Activated CD8-positive, alpha-beta T cell treated with anti-CD3 and anti-CD28 coated beads for 36 hours (primary cell): Measurements from ENCODE around the gene GEMIN4. TPM values are rescaled to one million over a fixed set of nuclear protein-coding genes. Genes with fewer than 3 reads are reported as not detected.
"Not testable (repeated sequence)": the region's sequence is repeated elsewhere in the genome, so short reads cannot be mapped to it uniquely, and the experiment has no call there.

ENCODE experiments used
- ATAC-seq: fragments of 200-7000 bp; cut with Tn5 transposase; one replicate; pipeline ENCODE4 v1.10.0; 2021; ENCODE audit warnings: mild to moderate bottlenecking, moderate library complexity
- CTCF ChIA-PET: fragments of 350-600 bp; sonication (Branson Sonifier 250); formaldehyde crosslinking; loops from one replicate; lab custom pipeline; 2021; ENCODE audit warnings: antibody characterized with exemption; lab: Charles Lee
- POLR2A ChIA-PET: fragments of 350-600 bp; sonication (Branson Sonifier 250); formaldehyde crosslinking; loops from one replicate; lab custom pipeline; 2021; ENCODE audit warnings: antibody characterized with exemption; lab: Charles Lee
- DNase-seq: peaks from one replicate; pipeline ENCODE4 v3.0.0-alpha.2; 2020
- H3K27ac Mint-ChIP-seq: one replicate; pipeline ENCODE4 v1.8.0; 2021; ENCODE audit warnings: mild to moderate bottlenecking, mixed read lengths
- H3K27me3 Mint-ChIP-seq: one replicate; pipeline ENCODE4 v1.8.0; 2021; ENCODE audit warnings: mixed read lengths
- H3K36me3 Mint-ChIP-seq: one replicate; pipeline ENCODE4 v1.8.0; 2021; ENCODE audit warnings: low read depth, mixed read lengths
- H3K4me1 Mint-ChIP-seq: one replicate; pipeline ENCODE4 v1.8.0; 2021; ENCODE audit warnings: low read depth, mixed read lengths
- H3K4me3 Mint-ChIP-seq: one replicate; pipeline ENCODE4 v1.8.0; 2021; ENCODE audit warnings: mild to moderate bottlenecking, moderate library complexity, mixed read lengths
- H3K9me3 Mint-ChIP-seq: one replicate; pipeline ENCODE4 v1.8.0; 2021; ENCODE audit warnings: mixed read lengths
- intact Hi-C: fragments of 100-400 bp; cut with micrococcal nuclease; formaldehyde crosslinking; loops from one replicate; pipeline ENCODE4 v1.10.0; 2022
- total RNA-seq, 2 experiments: library from RNA; stranded (reverse); gene quantifications; one replicate each; pipeline ENCODE4 v1.2.3, GENCODE V29; 2021
- TF ChIP-seq, protein P1 (sequence below): fragments of 200-600 bp; IDR thresholded peaks from one replicate; pipeline ENCODE4 v1.8.0; 2022; ENCODE audit warnings: antibody characterized with exemption, mild to moderate bottlenecking

GEMIN4 gene
- total RNA-seq, 2 experiments from 2014 or later: 52.8 to 55.8 TPM

DNA sequence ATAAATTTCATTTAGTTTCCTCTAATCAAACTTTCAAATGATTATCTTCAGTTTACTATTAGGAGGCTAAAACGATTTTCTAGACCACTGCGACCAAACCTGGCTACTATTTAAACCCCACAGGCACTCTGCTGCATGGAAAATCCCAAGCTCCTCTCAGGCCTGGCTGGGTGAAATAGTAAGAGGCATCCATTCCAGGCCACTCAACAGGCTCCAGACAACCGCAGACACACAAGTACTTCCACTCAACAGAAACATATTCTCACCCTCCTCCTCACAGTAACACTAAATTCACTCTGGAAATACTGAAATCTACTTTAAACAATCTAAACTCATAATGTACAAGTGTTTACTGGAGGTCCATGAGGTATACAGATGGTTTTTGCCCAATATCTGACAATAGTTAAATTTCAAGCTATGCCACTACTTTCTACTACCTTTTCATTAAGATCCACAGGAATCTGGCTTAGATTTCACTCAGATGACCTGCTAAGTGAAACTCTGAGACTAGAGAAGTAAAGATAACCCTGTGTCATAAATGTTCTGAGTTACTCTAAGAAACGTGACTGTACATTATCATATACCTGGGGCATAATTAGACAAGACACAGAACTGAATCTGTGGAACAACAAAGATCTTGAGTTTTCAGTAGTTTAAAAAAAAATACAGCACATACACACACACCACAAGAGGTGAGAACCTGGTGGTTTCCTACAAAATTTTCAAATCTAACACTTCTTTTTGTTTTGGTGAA lies 47.8 kb downstream of the GEMIN4 start:
- ChIA-PET POLR2A (interaction anchor here (1.2 to 1.3 kb wide), 2 partner anchors 10 to 292 kb away, joined by 3 to 4 read pairs; partner anchors contain the start of gene VPS53), CTCF (interaction anchor here (1.0 to 12.3 kb wide), 4 partner anchors 17 to 293 kb away, joined by 3 to 162 read pairs (median 3); a partner anchor contains a TSS)
- intact Hi-C loops: loop anchor here (5.0 kb wide), 1 partner anchor 292 kb away; a partner anchor contains a TSS
- ATAC-seq (no peak), DNase-seq (no peak)
- TF ChIP-seq, protein P1, sequence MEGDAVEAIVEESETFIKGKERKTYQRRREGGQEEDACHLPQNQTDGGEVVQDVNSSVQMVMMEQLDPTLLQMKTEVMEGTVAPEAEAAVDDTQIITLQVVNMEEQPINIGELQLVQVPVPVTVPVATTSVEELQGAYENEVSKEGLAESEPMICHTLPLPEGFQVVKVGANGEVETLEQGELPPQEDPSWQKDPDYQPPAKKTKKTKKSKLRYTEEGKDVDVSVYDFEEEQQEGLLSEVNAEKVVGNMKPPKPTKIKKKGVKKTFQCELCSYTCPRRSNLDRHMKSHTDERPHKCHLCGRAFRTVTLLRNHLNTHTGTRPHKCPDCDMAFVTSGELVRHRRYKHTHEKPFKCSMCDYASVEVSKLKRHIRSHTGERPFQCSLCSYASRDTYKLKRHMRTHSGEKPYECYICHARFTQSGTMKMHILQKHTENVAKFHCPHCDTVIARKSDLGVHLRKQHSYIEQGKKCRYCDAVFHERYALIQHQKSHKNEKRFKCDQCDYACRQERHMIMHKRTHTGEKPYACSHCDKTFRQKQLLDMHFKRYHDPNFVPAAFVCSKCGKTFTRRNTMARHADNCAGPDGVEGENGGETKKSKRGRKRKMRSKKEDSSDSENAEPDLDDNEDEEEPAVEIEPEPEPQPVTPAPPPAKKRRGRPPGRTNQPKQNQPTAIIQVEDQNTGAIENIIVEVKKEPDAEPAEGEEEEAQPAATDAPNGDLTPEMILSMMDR: no peak
- Mint-ChIP-seq H3K27me3 (no peaks in the 10 kb centered on the region), H3K9me3 (no peaks in the 10 kb centered on the region), H3K36me3 (peaks cover 13% of the 10 kb centered on the region), H3K4me1 (peaks cover 15% of the 10 kb centered on the region), H3K4me3 (no peak overlapping the region), H3K27ac (peak overlapping the region; percentile 53)

- intact Hi-C loops: loop anchor here (5.0 kb wide), 1 partner anchor 291 kb away; a partner anchor contains a TSS
- no peaks in the 10 kb centered on the region for H3K27me3 Mint-ChIP-seq
- peaks cover 8% of the 10 kb centered on the region for H3K4me1 Mint-ChIP-seq
- CTCF ChIA-PET: interaction anchor here (1.0 to 12.3 kb wide), 3 partner anchors 19 to 292 kb away, joined by 3 to 162 read pairs (median 3); a partner anchor contains a TSS
- ATAC-seq (no peak), DNase-seq (no peak)
- H3K27ac Mint-ChIP-seq: no peak overlapping the region
- H3K9me3 Mint-ChIP-seq: no peaks in the 10 kb centered on the region
- POLR2A ChIA-PET: interaction anchor here (0.5 to 1.2 kb wide), 2 partner anchors 152 to 291 kb away, joined by 3 to 4 read pairs; no protein-coding TSS in a partner anchor
- peaks cover 9% of the 10 kb centered on the region for H3K36me3 Mint-ChIP-seq
- TF ChIP-seq, protein P1: no peak
- H3K4me3 Mint-ChIP-seq: no peak overlapping the region
Observed at GRCh38 chr17:703081-703875, 48.8 kb downstream of the GEMIN4 start.

- ChIA-PET CTCF (interaction anchor here (0.6 to 12.3 kb wide), 50 partner anchors 8 to 556 kb away, joined by 3 to 162 read pairs (median 4); partner anchors contain the start of genes GLOD4, MRM3 and TIMM22), POLR2A (interaction anchor here (0.9 kb wide), 1 partner anchor 288 kb away, joined by 3 read pairs; no protein-coding TSS in a partner anchor)
- H3K27ac Mint-ChIP-seq: no peak overlapping the region
- TF ChIP-seq, protein P1: peak; percentile 66
- DNase-seq: no peak
- intact Hi-C loops: loop anchor here (5.0 kb wide), 1 partner anchor 288 kb away; a partner anchor contains a TSS
- H3K4me1 Mint-ChIP-seq: peaks cover 4% of the 10 kb centered on the region
- no peaks in the 10 kb centered on the region for H3K9me3 Mint-ChIP-seq
- ATAC-seq: peak; percentile 62
- no peak overlapping the region for H3K4me3 Mint-ChIP-seq
- peaks cover 15% of the 10 kb centered on the region for H3K36me3 Mint-ChIP-seq
- H3K27me3 Mint-ChIP-seq: no peaks in the 10 kb centered on the region
Observed at GRCh38 chr17:700504-701094, 51.5 kb downstream of the GEMIN4 start.

DNA sequence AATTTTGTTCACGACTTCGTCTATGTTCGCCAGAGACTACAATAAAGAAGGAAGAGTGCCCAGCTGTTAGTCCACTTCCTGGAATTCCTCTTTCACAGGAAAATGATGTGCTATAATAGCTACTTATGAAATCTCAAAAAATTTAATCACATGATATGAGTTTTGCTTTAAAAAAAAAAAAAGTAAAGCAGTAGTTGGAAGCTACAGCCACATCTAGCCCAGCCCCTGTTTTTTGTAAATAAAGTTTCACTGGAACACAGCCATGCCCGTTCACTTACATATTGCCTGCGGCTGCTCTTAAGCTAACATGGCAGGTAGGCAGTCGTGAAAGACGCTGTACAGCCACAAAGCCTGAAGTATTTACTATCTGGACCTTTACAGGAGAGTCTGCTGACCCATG lies 52.7 kb downstream of the GEMIN4 start:
- intact Hi-C loops: no loop called here
- H3K9me3 Mint-ChIP-seq: no peaks in the 10 kb centered on the region
- CTCF ChIA-PET: interaction anchor here (0.6 to 12.3 kb wide), 22 partner anchors 11 to 554 kb away, joined by 3 to 162 read pairs (median 6); partner anchors contain the start of genes GLOD4, MRM3 and TIMM22
- no peak overlapping the region for H3K27ac Mint-ChIP-seq
- peaks cover 21% of the 10 kb centered on the region for H3K36me3 Mint-ChIP-seq
- TF ChIP-seq, protein P1: no peak
- H3K27me3 Mint-ChIP-seq: no peaks in the 10 kb centered on the region
- H3K4me3 Mint-ChIP-seq: no peak overlapping the region
- ATAC-seq (no peak), DNase-seq (no peak)
- POLR2A ChIA-PET: no interaction called here
- no peaks in the 10 kb centered on the region for H3K4me1 Mint-ChIP-seq

- intact Hi-C loops, H3K27me3 Mint-ChIP-seq, ATAC-seq, H3K9me3 Mint-ChIP-seq, DNase-seq, H3K4me3 Mint-ChIP-seq, H3K4me1 Mint-ChIP-seq, H3K27ac Mint-ChIP-seq: not testable (repeated sequence)
- ChIA-PET POLR2A (interaction anchor here (0.7 kb wide), 1 partner anchor 286 kb away, joined by 3 read pairs; no protein-coding TSS in a partner anchor), CTCF (interaction anchor here (1.0 to 12.3 kb wide), 6 partner anchors 9 to 312 kb away, joined by 3 to 162 read pairs (median 7); a partner anchor contains a TSS)
- H3K36me3 Mint-ChIP-seq: peaks cover 21% of the 10 kb centered on the region
Observed at GRCh38 chr17:698096-698495, 54.0 kb downstream of the GEMIN4 start.
